ENCODE data around the gene CNP. TPM values are rescaled to one million over a fixed set of nuclear protein-coding genes. Genes with fewer than 3 reads are reported as not detected.
"Not testable (repeated sequence)": the region's sequence is repeated elsewhere in the genome, so short reads cannot be mapped to it uniquely, and the experiment has no call there.

CNP gene
- total and polyA plus RNA-seq, 4 experiments from 2014 or later = 23.6 to 36.9 (median 33.4) TPM

GRCh38 chr17:42020845-42021244 is 54.2 kb downstream of the CNP start:
- not testable (repeated sequence) for H3K9me3 ChIP-seq (ENCODE audit: control insufficient read depth in 1 of 2, low read length in 2 of 2); DNase-seq; H3K27me3 Mint-ChIP-seq; H3K27me3 ChIP-seq (ENCODE audit: insufficient read depth, low read length); H3K9me3 Mint-ChIP-seq
- peaks cover 32 to 61% (median 46%) of the 10 kb centered on the region in 4 donors for H3K4me1 Mint-ChIP-seq
- Histone ChIP-seq H3K4me3 (ENCODE audit: low read length in 2 of 2) (peak overlapping the region in 1 of 2 donors; percentile 44), H3K36me3 (ENCODE audit: insufficient read depth, low read length) (peaks cover 17% of the 10 kb centered on the region), H3K4me1 (ENCODE audit: insufficient read depth, low read length) (peaks cover 50% of the 10 kb centered on the region), H3K27ac (ENCODE audit: low read depth, low read length) (peak overlapping the region; percentile 84)
- POLR2A ChIA-PET (ENCODE audit: partially characterized antibody) = interaction anchor here (1.0 to 3.2 kb wide), 8 partner anchors 55 to 368 kb away, joined by 3 to 27 read pairs (median 4); partner anchors contain the start of genes CNP, DHX58, EIF1 and KAT2A
- H3K27ac Mint-ChIP-seq = peak overlapping the region in 6 of 7 donors; percentile 26 to 93 (median 60)
- H3K4me3 Mint-ChIP-seq = peak overlapping the region; percentile 88 to 96 (median 94)
- H3K36me3 Mint-ChIP-seq = peaks cover 4 to 48% of the 10 kb centered on the region in 2 donors
- CTCF ChIA-PET (ENCODE audit: partially characterized antibody) = interaction anchor here (1.0 to 5.7 kb wide), 9 partner anchors 10 to 133 kb away, joined by 3 to 58 read pairs (median 7); partner anchors contain the start of genes CNP, DHX58, KAT2A and ODAD4
- intact Hi-C loops (cut with micrococcal nuclease) = loop anchor here (1.0 kb wide), 1 partner anchor 134 kb away; no protein-coding TSS in a partner anchor

GRCh38 chr17:42023524-42024349 is 57.1 kb downstream of the CNP start:
- H3K9me3 Mint-ChIP-seq = no peaks in the 10 kb centered on the region
- H3K4me3 Mint-ChIP-seq = no peak overlapping the region
- CTCF ChIA-PET (ENCODE audit: partially characterized antibody) = interaction anchor here (0.5 to 5.4 kb wide), 15 partner anchors 8 to 285 kb away, joined by 3 to 43 read pairs (median 6); partner anchors contain the start of gene DHX58
- POLR2A ChIA-PET (ENCODE audit: partially characterized antibody) = interaction anchor here (1.0 to 1.1 kb wide), 2 partner anchors 56 to 97 kb away, joined by 3 to 5 read pairs; no protein-coding TSS in a partner anchor
- Histone ChIP-seq H3K9me3 (ENCODE audit: control insufficient read depth in 1 of 2, low read length in 2 of 2) (no peaks in the 10 kb centered on the region), H3K27ac (ENCODE audit: low read depth, low read length) (no peak overlapping the region), H3K4me1 (ENCODE audit: insufficient read depth, low read length) (peaks cover 31% of the 10 kb centered on the region), H3K36me3 (ENCODE audit: insufficient read depth, low read length) (peaks cover 17% of the 10 kb centered on the region), H3K4me3 (ENCODE audit: low read length in 2 of 2) (no peak overlapping the region), H3K27me3 (ENCODE audit: insufficient read depth, low read length) (no peaks in the 10 kb centered on the region)
- peaks cover 21 to 37% (median 26%) of the 10 kb centered on the region in 4 donors for H3K4me1 Mint-ChIP-seq
- H3K27me3 Mint-ChIP-seq = peaks cover under 1 to 3% of the 10 kb centered on the region in 2 donors
- DNase-seq = peak in 1 of 5 donors; percentile 7
- H3K36me3 Mint-ChIP-seq = peaks cover 4 to 32% of the 10 kb centered on the region in 2 donors
- H3K27ac Mint-ChIP-seq = peak overlapping the region in 1 of 7 donors; percentile 58
- intact Hi-C loops (cut with micrococcal nuclease) = no loop called here

GRCh38 chr17:42025191-42025579 is 58.6 kb downstream of the CNP start:
- Histone ChIP-seq H3K36me3 (ENCODE audit: insufficient read depth, low read length) (peaks cover 17% of the 10 kb centered on the region), H3K9me3 (ENCODE audit: control insufficient read depth in 1 of 2, low read length in 2 of 2) (no peaks in the 10 kb centered on the region), H3K27me3 (ENCODE audit: insufficient read depth, low read length) (no peaks in the 10 kb centered on the region), H3K4me1 (ENCODE audit: insufficient read depth, low read length) (peaks cover 21% of the 10 kb centered on the region), H3K4me3 (ENCODE audit: low read length in 2 of 2) (no peak overlapping the region), H3K27ac (ENCODE audit: low read depth, low read length) (no peak overlapping the region)
- Mint-ChIP-seq H3K36me3 (peaks cover 4 to 32% of the 10 kb centered on the region in 2 donors), H3K27me3 (peaks cover 2 to 3% of the 10 kb centered on the region in 2 donors), H3K4me3 (peak overlapping the region in 2 of 8 donors; percentile 29 to 71), H3K9me3 (no peaks in the 10 kb centered on the region), H3K4me1 (peaks cover 14 to 25% (median 19%) of the 10 kb centered on the region in 4 donors), H3K27ac (peak overlapping the region in 3 of 7 donors; percentile 30 to 80 (median 47))
- ChIA-PET CTCF (ENCODE audit: partially characterized antibody) (interaction anchor here (0.7 to 5.4 kb wide), 30 partner anchors 8 to 169 kb away, joined by 3 to 43 read pairs (median 5); partner anchors contain the start of genes CNP, DHX58, DNAJC7 and GHDC), POLR2A (ENCODE audit: partially characterized antibody) (interaction anchor here (0.8 to 1.8 kb wide), 7 partner anchors 8 to 364 kb away, joined by 3 to 5 read pairs (median 4); partner anchors contain the start of genes DHX58, DNAJC7 and ODAD4)
- intact Hi-C loops (cut with micrococcal nuclease) = loop anchor here (1.0 to 5.0 kb wide), 3 partner anchors 38 to 157 kb away; partner anchors contain the start of gene KCNH4
- no peak for DNase-seq

GRCh38 chr17:42025936-42026335 is 59.3 kb downstream of the CNP start:
- ChIA-PET CTCF (ENCODE audit: partially characterized antibody) (interaction anchor here (0.6 to 5.4 kb wide), 25 partner anchors 9 to 168 kb away, joined by 3 to 43 read pairs (median 5); partner anchors contain the start of genes CNP, DHX58, DNAJC7 and GHDC), POLR2A (ENCODE audit: partially characterized antibody) (interaction anchor here (1.0 to 1.8 kb wide), 5 partner anchors 9 to 363 kb away, joined by 3 to 5 read pairs (median 4); partner anchors contain the start of genes DHX58 and DNAJC7)
- H3K9me3 Mint-ChIP-seq = no peaks in the 10 kb centered on the region
- Histone ChIP-seq H3K27ac (ENCODE audit: low read depth, low read length) (no peak overlapping the region), H3K36me3 (ENCODE audit: insufficient read depth, low read length) (peaks cover 17% of the 10 kb centered on the region), H3K9me3 (ENCODE audit: control insufficient read depth in 1 of 2, low read length in 2 of 2) (no peaks in the 10 kb centered on the region), H3K27me3 (ENCODE audit: insufficient read depth, low read length) (no peaks in the 10 kb centered on the region), H3K4me1 (ENCODE audit: insufficient read depth, low read length) (peaks cover 14% of the 10 kb centered on the region), H3K4me3 (ENCODE audit: low read length in 2 of 2) (no peak overlapping the region)
- H3K4me1 Mint-ChIP-seq = peaks cover 10 to 18% (median 13%) of the 10 kb centered on the region in 4 donors
- H3K36me3 Mint-ChIP-seq = peaks cover 4 to 28% of the 10 kb centered on the region in 2 donors
- DNase-seq = no peak
- peak overlapping the region in 1 of 7 donors; percentile 21 for H3K27ac Mint-ChIP-seq
- intact Hi-C loops (cut with micrococcal nuclease) = loop anchor here (1.0 to 5.0 kb wide), 3 partner anchors 37 to 156 kb away; partner anchors contain the start of gene KCNH4
- peaks cover 2 to 3% of the 10 kb centered on the region in 2 donors for H3K27me3 Mint-ChIP-seq
- no peak overlapping the region for H3K4me3 Mint-ChIP-seq

- DNase-seq = peak in 1 of 5 donors; percentile 6
- peaks cover 17% of the 10 kb centered on the region for H3K36me3 ChIP-seq (ENCODE audit: insufficient read depth, low read length)
- H3K27me3 Mint-ChIP-seq = peaks cover 2 to 3% of the 10 kb centered on the region in 2 donors
- H3K27ac ChIP-seq (ENCODE audit: low read depth, low read length) = no peak overlapping the region
- ChIA-PET CTCF (ENCODE audit: partially characterized antibody) (interaction anchor here (1.1 to 5.4 kb wide), 9 partner anchors 8 to 93 kb away, joined by 3 to 43 read pairs (median 8); partner anchors contain the start of genes CNP, DHX58 and DNAJC7), POLR2A (ENCODE audit: partially characterized antibody) (interaction anchor here (0.6 to 1.5 kb wide), 3 partner anchors 9 to 172 kb away, joined by 3 to 5 read pairs (median 4); partner anchors contain the start of gene DNAJC7)
- H3K27me3 ChIP-seq (ENCODE audit: insufficient read depth, low read length) = no peaks in the 10 kb centered on the region
- H3K4me1 ChIP-seq (ENCODE audit: insufficient read depth, low read length) = peaks cover 6% of the 10 kb centered on the region
- H3K27ac Mint-ChIP-seq = no peak overlapping the region
- H3K4me3 Mint-ChIP-seq = no peak overlapping the region
- no peak overlapping the region for H3K4me3 ChIP-seq (ENCODE audit: low read length in 2 of 2)
- no peaks in the 10 kb centered on the region for H3K9me3 Mint-ChIP-seq
- H3K36me3 Mint-ChIP-seq = peaks cover 4 to 26% of the 10 kb centered on the region in 2 donors
- H3K9me3 ChIP-seq (ENCODE audit: control insufficient read depth in 1 of 2, low read length in 2 of 2) = no peaks in the 10 kb centered on the region
- peaks cover 5 to 9% (median 6%) of the 10 kb centered on the region in 4 donors for H3K4me1 Mint-ChIP-seq
- intact Hi-C loops (cut with micrococcal nuclease) = loop anchor here (5.0 kb wide), 1 partner anchor 155 kb away; the partner anchor contains the start of gene KCNH4
These were observed 60.4 kb downstream of the CNP start for GRCh38 chr17:42026857-42027589.
